Left hindlimb (tissue), 1 donor: ENCODE results near the gene NOS2.
"Not testable (repeated sequence)": the region's sequence is repeated elsewhere in the genome, so short reads cannot be mapped to it uniquely, and the experiment has no call there.

Experiments
- DNase-seq: peaks from one replicate; pipeline ENCODE4 v3.0.0-alpha.2; 2018

Gene NOS2

GRCh38 chr17:27753726-27754125 lies 46.6 kb downstream of the NOS2 start:
- DNase-seq: not testable (repeated sequence)

- DNase-seq: not testable (repeated sequence)
These were observed 47.3 kb downstream of the NOS2 start for GRCh38 chr17:27752831-27753619.

GRCh38 chr17:27751622-27752490 lies 48.5 kb downstream of the NOS2 start:
- no peak for DNase-seq

GRCh38 chr17:27751166-27751565 lies 49.2 kb downstream of the NOS2 start:
- DNase-seq: no peak

GRCh38 chr17:27749562-27750150 lies 50.7 kb downstream of the NOS2 start:
- not testable (repeated sequence) for DNase-seq

GRCh38 chr17:27748360-27748825 lies 51.9 kb downstream of the NOS2 start:
- no peak for DNase-seq

- DNase-seq: no peak
These were observed 52.6 kb downstream of the NOS2 start for GRCh38 chr17:27747462-27748359.

GRCh38 chr17:27746881-27747280 lies 53.4 kb downstream of the NOS2 start:
- no peak for DNase-seq

- not testable (repeated sequence) for DNase-seq
These were observed 54.0 kb downstream of the NOS2 start for GRCh38 chr17:27746320-27746719.

- not testable (repeated sequence) for DNase-seq
These were observed 55.0 kb downstream of the NOS2 start for GRCh38 chr17:27745207-27745830.

GRCh38 chr17:27743281-27743885 lies 56.9 kb downstream of the NOS2 start:
- no peak for DNase-seq

- no peak for DNase-seq
These were observed 58.3 kb downstream of the NOS2 start for GRCh38 chr17:27741971-27742575.

GRCh38 chr17:27741361-27741861 lies 58.9 kb downstream of the NOS2 start:
- DNase-seq: no peak

GRCh38 chr17:27740541-27740940 lies 59.8 kb downstream of the NOS2 start:
- not testable (repeated sequence) for DNase-seq

- DNase-seq: no peak
These were observed 66.6 kb downstream of the NOS2 start for GRCh38 chr17:27733773-27734172.

- DNase-seq: not testable (repeated sequence)
These were observed 67.6 kb downstream of the NOS2 start for GRCh38 chr17:27732746-27733145.

- not testable (repeated sequence) for DNase-seq
These were observed 74.3 kb downstream of the NOS2 start for GRCh38 chr17:27725982-27726381.

- no peak for DNase-seq
These were observed 78.5 kb downstream of the NOS2 start for GRCh38 chr17:27721797-27722196.
